CD4-positive, alpha-beta T cell treated with Interleukin-15 for 4 hours (primary cell): Measurements from ENCODE around the gene THBS3.
"Not testable (repeated sequence)": the region's sequence is repeated elsewhere in the genome, so short reads cannot be mapped to it uniquely, and the experiment has no call there.

Experiments
- DNase-seq: peaks from one replicate; pipeline ENCODE4 v3.0.0-alpha.2; 2020; ENCODE audit warnings: low spot score

Gene THBS3

DNA sequence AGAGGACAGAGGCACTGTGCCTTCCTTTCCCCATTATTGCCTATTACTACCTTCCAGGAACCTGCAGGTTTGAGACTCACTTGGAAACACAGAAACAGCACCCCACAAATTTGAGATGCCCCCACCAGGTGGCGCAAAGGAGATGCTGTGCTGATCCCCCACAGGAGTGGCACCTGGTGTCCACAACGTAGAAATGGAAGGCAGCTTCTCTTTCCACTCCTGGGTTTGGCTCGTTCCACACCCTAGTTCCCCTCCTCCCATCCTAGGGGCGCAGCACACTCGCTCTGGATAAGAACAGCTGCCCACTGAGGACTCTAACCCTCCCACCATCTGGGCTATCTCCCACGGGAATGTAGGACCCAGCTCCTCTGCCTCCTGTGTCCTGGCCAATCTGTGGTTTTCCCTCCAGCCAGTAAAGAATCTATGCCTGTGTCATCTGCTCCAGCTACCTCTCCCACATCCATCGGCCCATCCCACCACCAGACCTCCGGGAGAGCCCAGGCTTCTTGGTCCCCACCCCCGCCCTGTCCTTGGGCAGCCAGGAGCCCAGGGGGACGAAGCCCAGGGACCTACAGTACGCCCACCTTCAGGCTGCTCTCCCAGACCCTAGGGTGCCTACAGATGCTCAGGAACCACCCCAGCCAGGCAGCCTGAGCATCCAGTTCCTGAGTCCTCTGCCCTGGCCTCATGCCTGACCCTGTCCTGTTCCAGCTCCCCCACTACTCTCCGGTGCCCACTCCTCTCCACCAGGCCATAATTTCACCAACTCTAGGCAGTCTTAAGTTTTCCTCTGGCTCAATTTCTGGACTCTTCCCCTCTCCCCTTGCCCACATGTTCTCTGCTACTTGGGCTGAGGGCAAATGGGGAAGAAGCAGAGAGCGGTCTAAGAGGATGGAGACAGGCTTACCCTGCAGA, 549 bp downstream of the THBS3 start:
- peak; percentile 95 for DNase-seq

DNA sequence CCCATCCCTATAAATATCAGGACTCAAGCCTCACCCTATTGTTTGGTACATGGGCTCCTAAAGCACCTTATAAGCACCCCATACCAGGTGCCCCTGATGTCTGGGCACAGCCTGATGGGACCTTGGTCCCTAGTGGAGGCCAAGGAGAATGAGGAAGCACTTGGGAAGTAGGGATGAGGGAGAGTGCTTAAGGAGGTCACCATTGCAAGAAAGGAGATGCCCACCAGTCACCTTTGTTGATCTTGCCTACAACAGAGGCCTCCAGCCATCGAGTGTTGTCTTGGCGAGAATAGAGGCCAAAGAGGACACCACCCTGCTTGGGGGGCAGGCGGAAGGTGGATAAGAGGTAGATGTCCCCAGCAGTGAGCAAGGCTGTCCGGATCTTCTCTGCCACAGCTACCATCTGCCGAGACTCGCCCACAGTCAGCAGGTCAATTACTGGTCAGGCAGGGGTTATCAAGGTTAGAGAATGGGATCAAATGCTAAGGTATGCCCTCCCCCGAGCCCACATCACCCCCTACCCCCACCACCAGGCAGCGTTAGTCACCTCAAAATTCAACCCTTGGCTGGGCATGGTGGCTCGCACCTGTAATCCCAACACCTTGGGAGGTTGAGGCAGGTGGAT, 1.6 kb downstream of the THBS3 start:
- no peak for DNase-seq

DNA sequence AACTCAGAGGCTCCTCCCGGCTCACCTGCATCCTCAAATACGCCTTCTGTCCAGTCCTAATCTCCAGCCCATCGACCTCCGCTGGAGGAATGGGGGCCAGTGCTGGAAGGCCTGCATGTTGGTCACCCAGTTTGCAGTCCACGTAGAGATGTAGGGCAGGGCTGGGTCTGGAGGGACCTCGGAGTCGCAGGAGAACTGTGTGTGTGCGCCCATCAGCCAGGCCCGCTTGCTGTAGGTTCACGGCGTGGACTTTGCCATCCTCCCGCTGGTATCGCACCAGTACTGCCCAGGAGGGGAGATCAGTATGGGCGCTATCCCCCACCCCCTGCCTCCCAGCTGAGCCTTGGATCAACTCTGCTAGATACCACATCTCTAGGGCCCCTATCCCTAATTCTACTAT, 2.7 kb downstream of the THBS3 start:
- no peak for DNase-seq

DNA sequence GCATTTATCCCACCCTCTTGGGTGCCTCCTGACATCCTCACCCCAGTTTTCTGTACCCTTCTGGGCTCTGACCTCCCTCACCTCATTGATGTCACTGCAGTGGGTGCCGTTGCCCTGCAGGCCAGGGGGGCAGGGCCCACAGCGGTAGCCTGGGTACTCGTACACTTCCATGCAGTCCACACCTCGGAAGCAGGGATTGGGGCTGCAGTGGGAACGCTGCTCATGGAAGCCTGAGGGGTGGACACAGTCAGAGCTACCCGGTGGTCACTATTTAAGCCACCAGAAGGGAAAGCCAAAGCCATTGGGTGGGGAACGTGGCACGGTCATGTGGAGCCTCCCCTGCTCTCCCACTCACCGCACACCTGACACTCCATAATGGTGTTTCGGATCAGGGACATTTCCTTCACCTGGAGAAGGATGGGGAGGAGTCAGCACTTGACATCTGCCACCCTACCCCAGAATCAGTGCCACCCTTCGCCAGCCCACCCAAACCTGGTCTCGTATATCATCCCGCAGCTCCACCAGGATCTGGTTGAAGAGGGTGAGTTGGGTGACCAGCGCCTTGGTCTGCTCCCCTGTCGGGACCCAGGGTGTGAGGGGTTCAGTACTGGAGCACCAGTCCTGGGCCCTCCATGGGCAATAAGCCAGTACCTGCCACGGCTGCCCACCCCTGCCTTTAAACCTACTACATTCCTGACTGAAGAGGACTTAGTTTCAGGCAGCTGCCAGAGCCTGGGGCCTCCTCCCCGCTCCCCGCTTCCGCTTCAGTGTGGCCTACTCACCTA, 4.8 kb downstream of the THBS3 start:
- no peak for DNase-seq

DNA sequence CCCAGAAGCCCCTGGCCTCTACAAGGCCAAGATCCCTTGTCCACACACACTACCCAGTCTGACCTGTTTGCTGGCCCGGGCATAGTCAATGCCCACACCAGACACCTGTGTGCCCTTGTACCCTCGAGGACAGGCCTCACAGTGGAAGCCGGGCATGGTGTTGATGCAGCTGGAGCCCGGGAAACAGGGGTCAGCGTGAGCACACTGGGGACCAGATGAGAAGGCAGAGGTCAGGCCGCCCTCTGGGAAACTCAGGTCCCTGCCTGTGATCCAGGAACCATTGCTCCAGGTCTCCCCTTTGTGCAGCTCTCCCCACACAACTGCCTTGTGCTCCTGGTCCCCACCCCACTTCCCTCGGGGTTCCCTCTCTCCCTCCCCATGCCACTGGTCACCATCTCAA, 5.5 kb downstream of the THBS3 start:
- no peak for DNase-seq

DNA sequence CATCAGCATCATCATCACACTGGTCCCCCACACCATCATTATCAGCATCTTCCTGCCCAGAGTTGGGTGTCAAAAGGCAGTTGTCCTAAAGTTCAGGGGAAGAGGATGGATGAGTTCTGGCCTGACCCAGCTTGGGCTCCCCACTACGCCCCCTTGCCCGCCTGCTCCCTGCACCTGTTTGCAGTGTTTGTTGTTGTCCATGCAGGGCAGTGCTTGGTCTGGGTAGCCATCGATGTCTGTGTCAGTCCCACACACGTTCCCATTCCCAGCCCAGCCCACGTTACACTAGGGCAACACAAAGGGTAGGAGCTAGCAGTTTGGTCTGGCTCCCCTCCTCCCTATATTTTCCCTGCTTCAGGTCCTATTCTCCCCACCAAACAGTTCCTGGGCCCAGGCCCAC, 6.8 kb downstream of the THBS3 start:
- no peak for DNase-seq

DNA sequence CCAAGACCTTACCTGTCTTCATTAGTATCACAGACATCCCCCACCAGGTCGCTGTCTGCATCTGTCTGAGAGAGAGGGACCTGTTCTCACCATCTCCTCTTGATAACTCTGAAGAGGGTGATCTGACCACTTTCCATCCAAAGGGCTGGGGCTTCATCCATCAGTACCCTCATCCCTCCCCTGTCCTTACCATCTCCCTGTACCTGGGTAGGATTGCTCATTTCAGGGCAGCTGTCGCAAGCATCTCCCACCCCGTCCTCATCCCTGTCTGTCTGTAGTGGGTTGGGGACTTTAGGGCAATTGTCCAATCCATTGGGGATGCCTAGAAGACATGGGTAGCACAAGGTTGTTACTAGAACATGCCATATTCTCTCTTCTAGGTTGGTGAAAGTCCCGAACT, 7.9 kb downstream of the THBS3 start:
- no peak for DNase-seq

DNA sequence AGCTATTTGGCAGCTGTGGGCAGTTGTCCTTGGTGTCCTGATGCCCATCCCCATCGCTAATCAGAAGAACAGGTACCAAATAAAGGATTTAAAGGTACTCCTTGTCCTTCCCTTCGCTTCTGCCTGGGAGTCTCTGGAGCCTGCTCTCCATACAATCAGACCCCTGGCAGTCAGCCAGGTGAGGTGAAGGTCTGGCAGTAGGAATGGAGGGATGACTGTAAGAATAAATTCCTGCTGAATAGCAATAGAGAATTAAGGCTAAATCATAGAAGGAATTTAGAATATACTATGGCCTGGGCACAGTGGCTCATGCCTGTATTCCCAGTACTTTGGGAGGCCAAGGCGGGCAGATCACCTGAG, 9.2 kb downstream of the THBS3 start:
- DNase-seq: no peak

DNA sequence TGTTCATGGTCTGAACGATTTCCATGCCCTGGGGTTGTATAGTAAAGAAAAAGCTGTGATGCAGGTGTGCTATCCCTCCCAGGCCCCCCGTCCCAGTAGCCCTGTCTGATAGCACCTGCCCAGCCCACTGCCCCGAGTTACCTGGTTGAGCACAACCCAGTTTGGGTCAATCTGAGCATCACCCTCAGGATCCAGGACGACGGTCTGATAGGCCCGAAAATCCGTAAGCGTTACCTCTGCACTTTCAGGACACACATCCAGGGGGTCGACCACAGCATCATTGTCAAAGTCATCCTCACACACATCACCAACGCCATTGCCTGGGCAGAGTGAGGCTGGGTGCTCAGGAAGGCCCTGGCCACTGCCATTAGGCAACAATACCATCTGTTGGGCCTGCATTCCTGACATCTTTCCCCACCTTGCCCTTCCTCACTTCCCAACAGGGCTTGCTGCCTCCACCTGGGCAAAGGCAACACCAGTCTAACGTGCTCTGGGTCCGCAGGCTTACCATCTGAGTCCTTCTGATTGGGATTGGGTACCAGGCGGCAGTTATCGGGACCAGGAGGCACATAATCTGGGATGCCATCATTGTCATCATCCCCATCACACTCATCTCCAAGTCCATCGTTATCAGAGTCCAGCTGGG, 9.7 kb downstream of the THBS3 start:
- no peak for DNase-seq

DNA sequence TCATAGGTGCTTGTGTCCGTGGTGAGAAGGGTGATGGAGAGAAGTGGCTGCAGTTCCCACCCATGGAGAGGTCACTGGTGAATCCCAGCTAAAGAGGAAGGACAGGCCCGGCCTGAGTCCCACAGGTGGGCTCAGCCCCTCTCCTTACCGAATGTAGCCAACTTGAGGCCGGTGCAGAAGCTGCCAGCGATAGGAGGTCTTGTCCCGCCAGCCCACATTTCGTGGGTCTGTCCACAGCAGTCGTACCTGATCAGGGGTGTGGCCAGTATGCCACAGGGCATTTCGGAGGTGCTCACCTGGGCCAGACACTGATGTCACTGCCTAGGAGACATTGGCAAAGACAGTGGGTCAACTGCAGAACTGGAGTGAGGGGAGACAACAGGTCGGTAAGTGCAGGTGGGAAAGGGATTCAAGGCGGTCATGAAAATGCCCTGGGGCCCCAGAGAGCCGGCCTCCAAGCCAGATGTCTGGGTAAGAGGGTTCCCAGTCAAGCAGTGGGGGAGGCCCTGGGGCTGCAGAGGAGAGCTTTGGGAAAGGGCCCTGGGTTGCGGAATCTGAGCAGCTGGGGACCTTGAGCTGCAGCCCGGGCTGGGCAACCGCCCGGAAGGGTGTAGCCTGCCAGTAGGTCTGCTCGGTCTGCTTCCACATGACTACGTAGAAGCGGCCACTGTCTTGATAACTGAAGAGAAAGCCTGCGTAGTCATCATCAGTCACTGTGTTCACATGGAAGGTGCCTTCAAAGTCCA, 10.6 kb downstream of the THBS3 start:
- no peak for DNase-seq

DNA sequence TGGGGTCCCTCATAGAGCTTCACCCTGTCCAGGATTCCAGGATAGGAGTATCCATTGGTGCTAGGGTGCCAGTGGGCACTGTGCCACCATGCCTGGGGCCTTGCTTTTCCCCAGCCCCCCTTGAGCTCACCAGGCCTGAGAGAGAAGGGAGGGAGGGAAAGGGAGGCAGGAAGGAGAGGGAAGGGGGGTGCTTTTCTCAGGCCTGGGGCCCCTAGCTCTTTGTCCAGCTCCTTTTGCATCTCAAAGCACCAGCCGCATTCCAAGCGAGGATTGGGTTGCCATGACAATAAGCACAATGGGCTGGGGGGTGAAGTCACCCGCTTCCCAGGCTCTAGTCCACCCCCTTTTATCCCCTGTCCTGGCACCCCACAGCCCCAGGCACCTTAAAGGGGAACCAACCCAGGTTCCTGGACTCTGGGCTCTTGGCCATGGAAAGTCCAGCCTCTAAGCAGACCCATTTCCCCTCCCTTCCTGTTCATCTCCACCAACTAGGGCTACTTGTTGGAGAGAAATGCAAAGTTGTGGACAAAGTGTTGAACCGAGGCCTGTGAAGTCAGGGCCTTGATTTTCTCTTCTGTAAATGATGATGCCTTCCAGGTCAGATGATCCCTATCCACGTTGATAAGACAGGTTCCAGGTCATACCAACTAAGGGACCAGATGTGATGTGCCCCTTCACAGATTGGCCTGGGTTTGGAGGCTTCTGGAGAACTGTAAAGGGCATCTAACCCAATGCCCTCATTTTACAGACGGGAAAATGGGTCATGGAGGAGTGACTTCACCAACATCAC, 11.4 kb downstream of the THBS3 start:
- DNase-seq: no peak

DNA sequence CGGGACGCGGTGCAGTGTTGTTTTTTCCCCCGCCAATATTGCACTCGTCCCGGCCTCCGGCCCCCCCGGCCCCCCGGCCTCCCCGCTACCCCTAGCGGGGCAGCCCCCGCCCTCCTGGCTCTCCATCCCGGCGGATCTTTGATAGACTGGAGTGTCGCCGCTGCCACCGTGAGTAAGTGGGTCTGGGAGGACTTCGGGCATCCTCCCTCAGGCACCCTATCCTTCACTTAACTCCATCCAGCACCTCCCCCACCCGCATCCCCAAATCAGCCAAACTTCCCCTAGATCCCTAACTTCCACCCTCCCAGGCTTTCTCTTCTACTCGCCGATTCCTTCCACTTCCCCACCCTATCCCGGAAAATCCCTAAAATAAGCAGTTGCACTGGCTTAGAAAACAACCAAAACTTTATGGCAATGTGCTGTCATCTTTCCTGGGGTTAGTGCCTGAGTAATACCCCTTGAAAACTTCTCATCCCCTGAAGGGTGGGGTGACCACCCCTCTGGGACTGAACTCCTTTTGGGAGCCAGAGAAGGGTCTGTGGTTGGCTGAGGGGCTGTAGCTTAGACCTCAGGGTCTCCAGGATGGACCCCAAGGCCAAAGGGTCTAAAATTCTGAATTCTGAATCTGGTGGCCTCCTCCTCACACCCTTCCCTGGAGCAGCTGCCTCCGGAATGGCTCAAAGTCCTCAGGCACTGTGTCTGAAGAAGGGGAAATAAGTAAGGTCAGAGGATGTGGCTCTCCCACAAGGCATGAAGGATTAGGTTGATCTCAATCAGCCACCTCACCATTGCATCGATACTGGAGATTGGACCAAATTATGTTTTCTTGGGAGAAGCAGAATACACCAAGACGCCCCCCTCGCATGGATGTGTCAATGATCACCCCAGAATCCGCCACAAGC, 12.2 kb downstream of the THBS3 start:
- DNase-seq: no peak

DNA sequence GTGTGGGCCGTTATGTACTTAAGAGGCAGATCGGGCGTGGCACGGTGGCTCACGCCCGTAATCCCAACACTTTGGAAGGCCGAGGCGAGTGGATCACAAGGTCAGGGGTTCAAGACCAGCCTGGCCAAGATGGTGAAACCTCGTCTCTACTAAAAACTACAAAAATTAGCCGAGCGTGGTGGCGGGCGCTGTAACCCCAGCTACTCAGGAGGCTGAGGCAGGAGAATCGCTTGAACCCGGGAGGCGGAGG, 13.8 kb downstream of the THBS3 start:
- DNase-seq: not testable (repeated sequence)

DNA sequence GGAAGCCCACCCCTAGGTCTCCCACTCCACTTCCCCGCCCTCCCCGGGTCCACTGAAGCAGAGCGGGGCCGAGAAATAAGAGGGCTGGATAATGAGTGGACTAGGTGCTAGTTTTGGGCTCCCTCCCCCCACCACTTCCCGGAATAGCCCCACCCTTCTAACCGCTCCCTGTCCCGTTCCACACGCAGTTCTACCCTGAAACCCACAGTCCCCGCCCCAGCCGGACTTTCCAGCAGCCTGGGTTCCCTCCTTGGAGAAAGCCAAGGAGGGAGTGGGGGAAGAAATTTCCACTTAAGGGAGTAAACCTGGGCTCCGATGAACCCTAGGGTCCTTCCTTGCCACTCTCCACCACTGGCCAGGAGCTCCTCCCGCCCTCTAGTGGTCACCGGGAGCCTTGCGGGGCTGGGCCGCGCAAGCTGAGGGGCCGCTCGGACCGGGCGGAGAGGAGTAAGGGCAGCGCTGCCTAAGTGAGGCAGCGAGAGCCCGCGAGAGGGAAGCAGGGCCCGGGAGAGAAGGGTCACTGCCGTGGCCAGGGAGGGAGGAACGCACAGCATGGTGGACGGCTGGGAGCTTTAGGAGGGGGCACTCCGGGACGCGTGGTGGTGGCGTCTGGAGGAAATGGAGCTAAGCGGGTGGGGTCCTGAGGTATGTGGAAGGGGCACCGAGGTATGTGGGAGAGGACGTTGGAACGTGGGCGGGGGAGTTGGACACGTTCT, 14.3 kb downstream of the THBS3 start:
- DNase-seq: peak; percentile 74

DNA sequence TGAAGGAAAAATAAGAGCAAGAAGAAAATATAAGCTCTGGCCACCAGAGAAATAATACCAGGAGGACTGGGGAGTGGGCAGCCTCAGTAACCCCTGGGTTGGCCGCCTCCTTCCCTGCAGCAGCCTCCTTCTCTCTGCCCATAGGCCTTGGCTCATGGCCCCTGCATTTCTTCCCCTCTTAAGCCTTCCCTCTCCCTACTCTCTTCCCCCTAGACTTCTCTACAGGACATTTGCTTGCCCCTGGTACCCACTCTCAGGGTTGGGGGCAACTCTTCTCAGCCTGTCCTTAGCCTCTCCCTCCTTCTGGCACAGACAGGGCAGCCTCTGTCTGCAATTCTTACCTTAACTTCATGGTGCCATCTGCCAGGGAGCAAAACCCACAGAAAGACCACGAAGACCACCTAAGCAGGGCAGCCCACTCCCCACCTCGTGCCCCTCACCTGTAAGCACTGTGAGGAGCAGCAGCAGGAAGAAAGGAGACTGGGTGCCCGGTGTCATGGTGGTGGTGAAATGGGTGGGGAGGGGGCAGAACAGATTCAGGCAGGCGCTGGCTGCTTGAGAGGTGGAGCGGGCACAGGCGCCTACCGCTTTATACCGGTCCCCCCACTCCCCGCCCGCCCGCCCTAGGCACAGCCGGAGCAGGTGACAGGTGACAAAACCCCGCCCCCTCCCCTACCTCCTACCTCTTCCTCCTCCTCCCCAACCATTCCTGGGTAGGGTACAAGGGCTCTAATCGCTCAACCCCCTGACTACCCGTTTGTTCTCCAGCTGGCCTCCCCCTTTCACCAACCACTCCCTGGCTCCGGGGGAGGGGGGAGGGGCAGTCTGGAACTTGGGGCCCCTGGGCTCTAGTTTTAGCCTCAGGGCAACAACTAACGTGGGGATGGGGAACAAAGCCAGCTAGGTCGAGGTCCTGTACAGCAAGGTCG, 15.1 kb downstream of the THBS3 start:
- peak; percentile 42 for DNase-seq

DNA sequence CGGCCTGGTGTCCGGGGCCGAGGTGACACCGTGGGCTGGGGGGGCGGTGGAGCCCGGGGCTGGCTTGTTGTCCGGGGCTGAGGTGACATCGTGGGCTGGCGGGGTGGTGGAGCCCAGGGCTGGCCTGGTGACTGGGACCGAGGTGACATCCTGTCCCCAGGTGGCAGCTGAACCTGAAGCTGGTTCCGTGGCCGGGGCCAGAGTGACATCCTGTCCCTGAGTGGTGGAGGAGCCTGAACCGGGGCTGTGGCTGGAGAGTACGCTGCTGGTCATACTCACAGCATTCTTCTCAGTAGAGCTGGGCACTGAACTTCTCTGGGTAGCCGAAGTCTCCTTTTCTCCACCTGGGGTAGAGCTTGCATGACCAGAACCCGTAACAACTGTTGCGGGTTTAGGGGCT, 15.8 kb downstream of the THBS3 start:
- no peak for DNase-seq

DNA sequence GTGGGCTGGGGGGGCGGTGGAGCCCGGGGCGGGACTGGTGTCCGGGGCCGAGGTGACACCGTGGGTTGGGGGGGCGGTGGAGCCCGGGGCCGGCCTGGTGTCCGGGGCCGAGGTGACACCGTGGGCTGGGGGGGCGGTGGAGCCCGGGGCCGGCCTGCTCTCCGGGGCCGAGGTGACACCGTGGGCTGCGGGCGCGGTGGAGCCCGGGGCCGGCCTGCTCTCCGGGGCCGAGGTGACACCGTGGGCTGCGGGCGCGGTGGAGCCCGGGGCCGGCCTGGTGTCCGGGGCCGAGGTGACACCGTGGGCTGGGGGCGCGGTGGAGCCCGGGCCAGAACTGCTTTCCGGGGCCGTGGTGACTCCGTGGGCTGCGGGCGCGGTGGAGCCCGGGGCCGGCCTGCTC, 17.8 kb downstream of the THBS3 start:
- not testable (repeated sequence) for DNase-seq

DNA sequence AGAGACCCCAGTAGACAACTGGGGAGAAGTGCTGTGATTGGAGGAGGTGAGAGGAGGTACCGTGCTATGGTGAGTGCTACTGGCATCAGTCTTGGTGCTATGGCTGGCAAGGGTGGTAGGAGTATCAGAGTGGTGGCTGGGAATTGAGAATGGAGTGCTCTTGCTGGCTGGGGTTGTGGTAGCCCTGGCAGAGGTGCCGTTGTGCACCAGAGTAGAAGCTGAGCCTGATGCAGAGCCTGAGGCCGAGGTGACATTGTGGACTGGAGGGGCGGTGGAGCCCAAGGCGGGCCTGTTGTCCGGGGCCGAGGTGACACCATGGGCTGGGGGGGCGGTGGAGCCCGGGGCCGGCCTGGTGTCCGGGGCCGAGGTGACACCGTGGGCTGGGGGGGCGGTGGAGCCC, 19.4 kb downstream of the THBS3 start:
- no peak for DNase-seq
